ENCODE data around the gene WDR54.

- TF ChIP-seq, protein P1, sequence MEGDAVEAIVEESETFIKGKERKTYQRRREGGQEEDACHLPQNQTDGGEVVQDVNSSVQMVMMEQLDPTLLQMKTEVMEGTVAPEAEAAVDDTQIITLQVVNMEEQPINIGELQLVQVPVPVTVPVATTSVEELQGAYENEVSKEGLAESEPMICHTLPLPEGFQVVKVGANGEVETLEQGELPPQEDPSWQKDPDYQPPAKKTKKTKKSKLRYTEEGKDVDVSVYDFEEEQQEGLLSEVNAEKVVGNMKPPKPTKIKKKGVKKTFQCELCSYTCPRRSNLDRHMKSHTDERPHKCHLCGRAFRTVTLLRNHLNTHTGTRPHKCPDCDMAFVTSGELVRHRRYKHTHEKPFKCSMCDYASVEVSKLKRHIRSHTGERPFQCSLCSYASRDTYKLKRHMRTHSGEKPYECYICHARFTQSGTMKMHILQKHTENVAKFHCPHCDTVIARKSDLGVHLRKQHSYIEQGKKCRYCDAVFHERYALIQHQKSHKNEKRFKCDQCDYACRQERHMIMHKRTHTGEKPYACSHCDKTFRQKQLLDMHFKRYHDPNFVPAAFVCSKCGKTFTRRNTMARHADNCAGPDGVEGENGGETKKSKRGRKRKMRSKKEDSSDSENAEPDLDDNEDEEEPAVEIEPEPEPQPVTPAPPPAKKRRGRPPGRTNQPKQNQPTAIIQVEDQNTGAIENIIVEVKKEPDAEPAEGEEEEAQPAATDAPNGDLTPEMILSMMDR (IDR thresholded peaks at IDR 0.05): no peak
- TF ChIP-seq CBX8 (IDR thresholded peaks at IDR 0.05) (no peak), POLR2A (IDR thresholded peaks at IDR 0.05; ENCODE audit: low read length) (no peak)
Observed at GRCh38 chr2:74413001-74413698, 8.4 kb upstream of the WDR54 start.

Measured in A549 (cell line).